WTC11 (cell line): ENCODE results near the gene CBFB. TPM values are rescaled to one million over a fixed set of nuclear protein-coding genes. Genes with fewer than 3 reads are reported as not detected.
A peak's percentile ranks its signal among the peaks of the same experiment; 100 is the strongest.

Experiments used
- ATAC-seq: fragments of 200-7000 bp; cut with Tn5 transposase; 2 replicates; pipeline ENCODE4 v1.10.0; 2021; ENCODE audit warnings: mild to moderate bottlenecking, moderate library complexity
- CTCF ChIA-PET: fragments of 300-600 bp; sonication (Branson Sonifier 250); formaldehyde crosslinking; loops from one replicate; lab custom pipeline; 2021; ENCODE audit warnings: antibody characterized with exemption; lab: Charles Lee
- POLR2A ChIA-PET: fragments of 350-600 bp; sonication (Branson Sonifier 250); formaldehyde crosslinking; loops from one replicate; lab custom pipeline; 2021; ENCODE audit warnings: antibody characterized with exemption; lab: Charles Lee
- DNase-seq: peaks from one replicate; pipeline ENCODE4 v3.0.0; 2021; ENCODE audit warnings: low spot score
- H3K27ac Mint-ChIP-seq: 2 replicates; pipeline ENCODE4 v1.8.0; 2021; ENCODE audit warnings: mixed read lengths
- H3K27me3 Mint-ChIP-seq: 2 replicates; pipeline ENCODE4 v1.8.0; 2021; ENCODE audit warnings: low read depth, mild to moderate bottlenecking, moderate library complexity, mixed read lengths
- H3K36me3 Mint-ChIP-seq: 2 replicates; pipeline ENCODE4 v1.8.0; 2021; ENCODE audit warnings: mixed read lengths
- H3K4me1 Mint-ChIP-seq: 2 replicates; pipeline ENCODE4 v1.8.0; 2022; ENCODE audit warnings: mixed read lengths
- H3K4me3 Mint-ChIP-seq: 2 replicates; pipeline ENCODE4 v1.8.0; 2021; ENCODE audit warnings: mild to moderate bottlenecking, moderate library complexity, mixed read lengths
- H3K9me3 Mint-ChIP-seq: 2 replicates; pipeline ENCODE4 v1.8.0; 2021; ENCODE audit warnings: mixed read lengths
- CREB1 ChIP-seq: sonication (generic); formaldehyde crosslinking; IDR thresholded peaks from 2 replicates; pipeline ENCODE4 v1.8.0; 2023; ENCODE audit warnings: mild to moderate bottlenecking, missing genetic modification reagents
- E2F5 ChIP-seq: sonication (generic); formaldehyde crosslinking; IDR thresholded peaks from 2 replicates; pipeline ENCODE4 v1.8.1; 2022; ENCODE audit warnings: mild to moderate bottlenecking, moderate library complexity, missing genetic modification reagents
- ESRRA ChIP-seq: sonication (generic); formaldehyde crosslinking; IDR thresholded peaks from 2 replicates; pipeline ENCODE4 v1.8.1; 2022; ENCODE audit warnings: mild to moderate bottlenecking, missing genetic modification reagents, borderline replicate concordance
- GABPB1 ChIP-seq: sonication (generic); formaldehyde crosslinking; IDR thresholded peaks from 2 replicates; pipeline ENCODE4 v1.8.1; 2023; ENCODE audit warnings: mild to moderate bottlenecking, missing genetic modification reagents
- NFYB ChIP-seq: sonication (generic); formaldehyde crosslinking; conservative IDR thresholded peaks from 2 replicates; pipeline ENCODE4 v1.8.0; 2022; ENCODE audit warnings: low read depth, missing genetic modification reagents
- SMAD3 ChIP-seq: sonication (generic); formaldehyde crosslinking; IDR thresholded peaks from 2 replicates; pipeline ENCODE4 v1.8.0; 2022; ENCODE audit warnings: missing genetic modification reagents, mild to moderate bottlenecking, borderline replicate concordance
- SP1 ChIP-seq: sonication (generic); formaldehyde crosslinking; conservative IDR thresholded peaks from 2 replicates; pipeline ENCODE4 v1.8.1; 2022; ENCODE audit warnings: missing genetic modification reagents
- TEAD1 ChIP-seq: sonication (generic); formaldehyde crosslinking; IDR thresholded peaks from 2 replicates; pipeline ENCODE4 v1.8.0; 2022; ENCODE audit warnings: mild to moderate bottlenecking, missing genetic modification reagents
- ZNF138 ChIP-seq: sonication (generic); formaldehyde crosslinking; conservative IDR thresholded peaks from 2 replicates; pipeline ENCODE4 v1.8.1; 2022; ENCODE audit warnings: mild to moderate bottlenecking, moderate library complexity, missing genetic modification reagents
- ZSCAN18 ChIP-seq: fragments of 250-450 bp; sonication (Bioruptor Pico); IDR thresholded peaks from 2 replicates; pipeline ENCODE4 v2.1.2; 2022; ENCODE audit warnings: mild to moderate bottlenecking, moderate library complexity
- total RNA-seq: library from RNA; stranded (reverse); gene quantifications from 3 replicates; pipeline ENCODE4 v1.2.3, GENCODE V29; 2021
- TF ChIP-seq, protein P1 (sequence below): sonication (generic); formaldehyde crosslinking; IDR thresholded peaks from 2 replicates; pipeline ENCODE4 v1.8.1; 2023; ENCODE audit warnings: mild to moderate bottlenecking, moderate library complexity, missing genetic modification reagents
- TF ChIP-seq, protein P2 (sequence below): sonication (generic); formaldehyde crosslinking; IDR thresholded peaks from 2 replicates; pipeline ENCODE4 v1.8.1; 2022; ENCODE audit warnings: mild to moderate bottlenecking, missing genetic modification reagents, moderate library complexity, borderline replicate concordance
- TF ChIP-seq, protein P3 (sequence below): sonication (generic); formaldehyde crosslinking; IDR thresholded peaks from 2 replicates; pipeline ENCODE4 v1.8.0; 2023; ENCODE audit warnings: mild to moderate bottlenecking, missing genetic modification reagents
- TF ChIP-seq, protein P4 (sequence below): sonication (generic); formaldehyde crosslinking; IDR thresholded peaks from 2 replicates; pipeline ENCODE4 v1.8.1; 2023; ENCODE audit warnings: mild to moderate bottlenecking, missing genetic modification reagents, moderate library complexity
- TF ChIP-seq, protein P5 (sequence below): sonication (generic); formaldehyde crosslinking; IDR thresholded peaks from 2 replicates; pipeline ENCODE4 v1.8.1; 2022; ENCODE audit warnings: low read depth, mild to moderate bottlenecking, moderate library complexity, missing genetic modification reagents, borderline replicate concordance
- TF ChIP-seq, protein P6 (sequence below): sonication (generic); formaldehyde crosslinking; IDR thresholded peaks from 2 replicates; pipeline ENCODE4 v1.8.0; 2022; ENCODE audit warnings: mild to moderate bottlenecking, missing genetic modification reagents
- TF ChIP-seq, protein P7 (sequence below): sonication (generic); formaldehyde crosslinking; IDR thresholded peaks from 2 replicates; pipeline ENCODE4 v1.8.0; 2022; ENCODE audit warnings: mild to moderate bottlenecking, missing genetic modification reagents
- TF ChIP-seq, protein P8 (sequence below): fragments of 200-600 bp; IDR thresholded peaks from 2 replicates; pipeline ENCODE4 v1.8.0; 2022; ENCODE audit warnings: antibody characterized with exemption

The CBFB gene
- total RNA-seq, 1 experiment from 2014 or later, result 36.9 TPM

GRCh38 chr16:67017810-67018488 is 11.0 kb upstream of the CBFB start:
- Mint-ChIP-seq H3K9me3 (no peaks in the 10 kb centered on the region), H3K4me1 (no peaks in the 10 kb centered on the region), H3K27ac (no peak overlapping the region), H3K27me3 (peaks cover 41% of the 10 kb centered on the region), H3K36me3 (no peaks in the 10 kb centered on the region), H3K4me3 (no peak overlapping the region)
- ChIA-PET POLR2A (interaction anchor here (0.6 to 1.7 kb wide), 3 partner anchors 12 to 137 kb away, joined by 3 to 4 read pairs (median 3); no protein-coding TSS in a partner anchor), CTCF (interaction anchor here (0.5 to 3.3 kb wide), 78 partner anchors 10 to 918 kb away, joined by 3 to 79 read pairs (median 4); partner anchors contain the start of genes B3GNT9, CBFB, CES3 and ELMO3)
- DNase-seq (peak; percentile 95), ATAC-seq (peak; percentile 96)
- peak; percentile 72; the same call in 1 of the 2 replicates for TF ChIP-seq SP1 (CRISPR knock-in tag)
- TF ChIP-seq, protein P1, sequence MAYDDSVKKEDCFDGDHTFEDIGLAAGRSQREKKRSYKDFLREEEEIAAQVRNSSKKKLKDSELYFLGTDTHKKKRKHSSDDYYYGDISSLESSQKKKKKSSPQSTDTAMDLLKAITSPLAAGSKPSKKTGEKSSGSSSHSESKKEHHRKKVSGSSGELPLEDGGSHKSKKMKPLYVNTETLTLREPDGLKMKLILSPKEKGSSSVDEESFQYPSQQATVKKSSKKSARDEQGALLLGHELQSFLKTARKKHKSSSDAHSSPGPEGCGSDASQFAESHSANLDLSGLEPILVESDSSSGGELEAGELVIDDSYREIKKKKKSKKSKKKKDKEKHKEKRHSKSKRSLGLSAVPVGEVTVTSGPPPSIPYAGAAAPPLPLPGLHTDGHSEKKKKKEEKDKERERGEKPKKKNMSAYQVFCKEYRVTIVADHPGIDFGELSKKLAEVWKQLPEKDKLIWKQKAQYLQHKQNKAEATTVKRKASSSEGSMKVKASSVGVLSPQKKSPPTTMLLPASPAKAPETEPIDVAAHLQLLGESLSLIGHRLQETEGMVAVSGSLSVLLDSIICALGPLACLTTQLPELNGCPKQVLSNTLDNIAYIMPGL (CRISPR knock-in tag), result no peak
- TF ChIP-seq, protein P2, sequence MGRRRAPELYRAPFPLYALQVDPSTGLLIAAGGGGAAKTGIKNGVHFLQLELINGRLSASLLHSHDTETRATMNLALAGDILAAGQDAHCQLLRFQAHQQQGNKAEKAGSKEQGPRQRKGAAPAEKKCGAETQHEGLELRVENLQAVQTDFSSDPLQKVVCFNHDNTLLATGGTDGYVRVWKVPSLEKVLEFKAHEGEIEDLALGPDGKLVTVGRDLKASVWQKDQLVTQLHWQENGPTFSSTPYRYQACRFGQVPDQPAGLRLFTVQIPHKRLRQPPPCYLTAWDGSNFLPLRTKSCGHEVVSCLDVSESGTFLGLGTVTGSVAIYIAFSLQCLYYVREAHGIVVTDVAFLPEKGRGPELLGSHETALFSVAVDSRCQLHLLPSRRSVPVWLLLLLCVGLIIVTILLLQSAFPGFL (CRISPR knock-in tag), result no peak
- TF ChIP-seq, protein P3, sequence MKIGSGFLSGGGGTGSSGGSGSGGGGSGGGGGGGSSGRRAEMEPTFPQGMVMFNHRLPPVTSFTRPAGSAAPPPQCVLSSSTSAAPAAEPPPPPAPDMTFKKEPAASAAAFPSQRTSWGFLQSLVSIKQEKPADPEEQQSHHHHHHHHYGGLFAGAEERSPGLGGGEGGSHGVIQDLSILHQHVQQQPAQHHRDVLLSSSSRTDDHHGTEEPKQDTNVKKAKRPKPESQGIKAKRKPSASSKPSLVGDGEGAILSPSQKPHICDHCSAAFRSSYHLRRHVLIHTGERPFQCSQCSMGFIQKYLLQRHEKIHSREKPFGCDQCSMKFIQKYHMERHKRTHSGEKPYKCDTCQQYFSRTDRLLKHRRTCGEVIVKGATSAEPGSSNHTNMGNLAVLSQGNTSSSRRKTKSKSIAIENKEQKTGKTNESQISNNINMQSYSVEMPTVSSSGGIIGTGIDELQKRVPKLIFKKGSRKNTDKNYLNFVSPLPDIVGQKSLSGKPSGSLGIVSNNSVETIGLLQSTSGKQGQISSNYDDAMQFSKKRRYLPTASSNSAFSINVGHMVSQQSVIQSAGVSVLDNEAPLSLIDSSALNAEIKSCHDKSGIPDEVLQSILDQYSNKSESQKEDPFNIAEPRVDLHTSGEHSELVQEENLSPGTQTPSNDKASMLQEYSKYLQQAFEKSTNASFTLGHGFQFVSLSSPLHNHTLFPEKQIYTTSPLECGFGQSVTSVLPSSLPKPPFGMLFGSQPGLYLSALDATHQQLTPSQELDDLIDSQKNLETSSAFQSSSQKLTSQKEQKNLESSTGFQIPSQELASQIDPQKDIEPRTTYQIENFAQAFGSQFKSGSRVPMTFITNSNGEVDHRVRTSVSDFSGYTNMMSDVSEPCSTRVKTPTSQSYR (CRISPR knock-in tag), result no peak
- peak; percentile 70; the same call in 1 of the 2 replicates for TF ChIP-seq TEAD1 (CRISPR knock-in tag)
- TF ChIP-seq ZSCAN18, result 0 out of 2 replicates have a peak, but pooled peaks have one; percentile 54
- TF ChIP-seq GABPB1 (CRISPR knock-in tag), result peak; percentile 47; the same call in 1 of the 2 replicates
- 0 out of 2 replicates have a peak, but pooled peaks have one; percentile 16 for TF ChIP-seq E2F5 (CRISPR knock-in tag)
- TF ChIP-seq, protein P4, sequence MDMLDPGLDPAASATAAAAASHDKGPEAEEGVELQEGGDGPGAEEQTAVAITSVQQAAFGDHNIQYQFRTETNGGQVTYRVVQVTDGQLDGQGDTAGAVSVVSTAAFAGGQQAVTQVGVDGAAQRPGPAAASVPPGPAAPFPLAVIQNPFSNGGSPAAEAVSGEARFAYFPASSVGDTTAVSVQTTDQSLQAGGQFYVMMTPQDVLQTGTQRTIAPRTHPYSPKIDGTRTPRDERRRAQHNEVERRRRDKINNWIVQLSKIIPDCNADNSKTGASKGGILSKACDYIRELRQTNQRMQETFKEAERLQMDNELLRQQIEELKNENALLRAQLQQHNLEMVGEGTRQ (CRISPR knock-in tag), result peak; percentile 93
- TF ChIP-seq ZNF138, result no peak
- peak; percentile 84 for TF ChIP-seq NFYB (CRISPR knock-in tag)
- TF ChIP-seq SMAD3 (CRISPR knock-in tag), result peak; percentile 83; the same call in 1 of the 2 replicates
- TF ChIP-seq, protein P5, sequence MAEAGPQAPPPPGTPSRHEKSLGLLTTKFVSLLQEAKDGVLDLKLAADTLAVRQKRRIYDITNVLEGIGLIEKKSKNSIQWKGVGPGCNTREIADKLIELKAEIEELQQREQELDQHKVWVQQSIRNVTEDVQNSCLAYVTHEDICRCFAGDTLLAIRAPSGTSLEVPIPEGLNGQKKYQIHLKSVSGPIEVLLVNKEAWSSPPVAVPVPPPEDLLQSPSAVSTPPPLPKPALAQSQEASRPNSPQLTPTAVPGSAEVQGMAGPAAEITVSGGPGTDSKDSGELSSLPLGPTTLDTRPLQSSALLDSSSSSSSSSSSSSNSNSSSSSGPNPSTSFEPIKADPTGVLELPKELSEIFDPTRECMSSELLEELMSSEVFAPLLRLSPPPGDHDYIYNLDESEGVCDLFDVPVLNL (CRISPR knock-in tag), result no peak
- TF ChIP-seq, protein P6, sequence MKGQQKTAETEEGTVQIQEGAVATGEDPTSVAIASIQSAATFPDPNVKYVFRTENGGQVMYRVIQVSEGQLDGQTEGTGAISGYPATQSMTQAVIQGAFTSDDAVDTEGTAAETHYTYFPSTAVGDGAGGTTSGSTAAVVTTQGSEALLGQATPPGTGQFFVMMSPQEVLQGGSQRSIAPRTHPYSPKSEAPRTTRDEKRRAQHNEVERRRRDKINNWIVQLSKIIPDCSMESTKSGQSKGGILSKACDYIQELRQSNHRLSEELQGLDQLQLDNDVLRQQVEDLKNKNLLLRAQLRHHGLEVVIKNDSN, result peak; percentile 92
- TF ChIP-seq, protein P7, sequence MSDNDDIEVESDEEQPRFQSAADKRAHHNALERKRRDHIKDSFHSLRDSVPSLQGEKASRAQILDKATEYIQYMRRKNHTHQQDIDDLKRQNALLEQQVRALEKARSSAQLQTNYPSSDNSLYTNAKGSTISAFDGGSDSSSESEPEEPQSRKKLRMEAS (CRISPR knock-in tag), result peak; percentile 86
- TF ChIP-seq CREB1 (CRISPR knock-in tag), result no peak
- no peak for TF ChIP-seq ESRRA (CRISPR knock-in tag)
- TF ChIP-seq, protein P8, sequence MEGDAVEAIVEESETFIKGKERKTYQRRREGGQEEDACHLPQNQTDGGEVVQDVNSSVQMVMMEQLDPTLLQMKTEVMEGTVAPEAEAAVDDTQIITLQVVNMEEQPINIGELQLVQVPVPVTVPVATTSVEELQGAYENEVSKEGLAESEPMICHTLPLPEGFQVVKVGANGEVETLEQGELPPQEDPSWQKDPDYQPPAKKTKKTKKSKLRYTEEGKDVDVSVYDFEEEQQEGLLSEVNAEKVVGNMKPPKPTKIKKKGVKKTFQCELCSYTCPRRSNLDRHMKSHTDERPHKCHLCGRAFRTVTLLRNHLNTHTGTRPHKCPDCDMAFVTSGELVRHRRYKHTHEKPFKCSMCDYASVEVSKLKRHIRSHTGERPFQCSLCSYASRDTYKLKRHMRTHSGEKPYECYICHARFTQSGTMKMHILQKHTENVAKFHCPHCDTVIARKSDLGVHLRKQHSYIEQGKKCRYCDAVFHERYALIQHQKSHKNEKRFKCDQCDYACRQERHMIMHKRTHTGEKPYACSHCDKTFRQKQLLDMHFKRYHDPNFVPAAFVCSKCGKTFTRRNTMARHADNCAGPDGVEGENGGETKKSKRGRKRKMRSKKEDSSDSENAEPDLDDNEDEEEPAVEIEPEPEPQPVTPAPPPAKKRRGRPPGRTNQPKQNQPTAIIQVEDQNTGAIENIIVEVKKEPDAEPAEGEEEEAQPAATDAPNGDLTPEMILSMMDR, result peak; percentile 85
